ENCODE measurements around the gene FANCF. TPM values are rescaled to one million over a fixed set of nuclear protein-coding genes. Genes with fewer than 3 reads are reported as not detected.

Gene FANCF
- total and polyA plus RNA-seq, 2 donors (not counting 1 experiment from before 2014, with no cell fraction given): 4.3 to 26.6 TPM

GRCh38 chr11:22582151-22582410 lies 43.5 kb downstream of the FANCF start:
- ATAC-seq (ENCODE audit: low read depth): no peak
- H3K27me3 ChIP-seq (replicated peaks in 1 of 4; ENCODE audit: control extremely low read depth in 1 of 4, control insufficient read depth in 3 of 4, insufficient read depth in 4 of 4, low read length in 3 of 4): no peaks in the 10 kb centered on the region
- no peaks in the 10 kb centered on the region for H3K36me3 ChIP-seq (replicated peaks in 1 of 2; ENCODE audit: control extremely low read depth in 1 of 2, control insufficient read depth in 1 of 2, extremely low read depth in 1 of 2, insufficient read depth in 2 of 2, low read length in 1 of 2)
- no peak for DNase-seq
- no peaks in the 10 kb centered on the region for H4K20me1 ChIP-seq (ENCODE audit: control insufficient read depth, insufficient read depth, low read length, poor library complexity, severe bottlenecking)
- intact Hi-C loops (cut with micrococcal nuclease): no loop called here
- ChIA-PET CTCF (no interaction called here), POLR2A (no interaction called here)
- H3K9ac ChIP-seq (ENCODE audit: low read length): no peak overlapping the region
- H3K4me3 ChIP-seq (ENCODE audit: control extremely low read depth in 1 of 5, extremely low read depth in 1 of 5, insufficient read depth in 1 of 5, low read depth in 2 of 5, low read length in 4 of 5): no peak overlapping the region
- H3K27me3 Mint-ChIP-seq: peaks cover 4% of the 10 kb centered on the region
- H3K9me3 ChIP-seq (ENCODE audit: control extremely low read depth in 1 of 3, control insufficient read depth in 2 of 3, insufficient read depth in 1 of 3, low read length in 2 of 3): no peaks in the 10 kb centered on the region
- H3K4me2 ChIP-seq (replicated peaks; ENCODE audit: low read depth, low read length, poor library complexity, severe bottlenecking): no peak overlapping the region
- H3K27ac Mint-ChIP-seq: no peak overlapping the region
- H3K27ac ChIP-seq (ENCODE audit: low read length in 2 of 2): no peak overlapping the region
- no peak overlapping the region for H3K4me3 Mint-ChIP-seq
- no peak overlapping the region for H2AFZ ChIP-seq (ENCODE audit: insufficient read depth, low read depth, low read length, poor library complexity, severe bottlenecking)
- no peaks in the 10 kb centered on the region for H3K4me1 Mint-ChIP-seq
- no peaks in the 10 kb centered on the region for H3K79me2 ChIP-seq (ENCODE audit: control insufficient read depth, insufficient read depth, low read length)
- no peak for TF ChIP-seq EZH2 (IDR thresholded peaks at IDR 0.05; ENCODE audit: borderline replicate concordance, insufficient read depth, low read depth, low read length, poor library complexity, severe bottlenecking)
- no peak for TF ChIP-seq CTCF (IDR thresholded peaks at IDR 0.05)
- no peaks in the 10 kb centered on the region for H3K9me3 Mint-ChIP-seq (ENCODE audit: insufficient read depth)
- H3K4me1 ChIP-seq (ENCODE audit: control insufficient read depth in 2 of 2, insufficient read depth in 2 of 2, low read length in 2 of 2): no peaks in the 10 kb centered on the region

- Histone ChIP-seq H3K79me2 (ENCODE audit: control insufficient read depth, insufficient read depth, low read length) (no peaks in the 10 kb centered on the region), H3K36me3 (replicated peaks in 1 of 2; ENCODE audit: control extremely low read depth in 1 of 2, control insufficient read depth in 1 of 2, extremely low read depth in 1 of 2, insufficient read depth in 2 of 2, low read length in 1 of 2) (no peaks in the 10 kb centered on the region), H3K9ac (ENCODE audit: low read length) (no peak overlapping the region), H3K4me2 (replicated peaks; ENCODE audit: low read depth, low read length, poor library complexity, severe bottlenecking) (no peak overlapping the region), H3K27me3 (replicated peaks in 1 of 4; ENCODE audit: control extremely low read depth in 1 of 4, control insufficient read depth in 3 of 4, insufficient read depth in 4 of 4, low read length in 3 of 4) (no peaks in the 10 kb centered on the region), H3K4me1 (ENCODE audit: control insufficient read depth in 2 of 2, insufficient read depth in 2 of 2, low read length in 2 of 2) (no peaks in the 10 kb centered on the region), H4K20me1 (ENCODE audit: control insufficient read depth, insufficient read depth, low read length, poor library complexity, severe bottlenecking) (no peaks in the 10 kb centered on the region), H2AFZ (ENCODE audit: insufficient read depth, low read depth, low read length, poor library complexity, severe bottlenecking) (no peak overlapping the region), H3K27ac (ENCODE audit: low read length in 2 of 2) (no peak overlapping the region), H3K9me3 (ENCODE audit: control extremely low read depth in 1 of 3, control insufficient read depth in 2 of 3, insufficient read depth in 1 of 3, low read length in 2 of 3) (no peaks in the 10 kb centered on the region), H3K4me3 (ENCODE audit: control extremely low read depth in 1 of 5, extremely low read depth in 1 of 5, insufficient read depth in 1 of 5, low read depth in 2 of 5, low read length in 4 of 5) (no peak overlapping the region)
- Mint-ChIP-seq H3K4me3 (no peak overlapping the region), H3K27ac (no peak overlapping the region), H3K27me3 (peaks cover 4% of the 10 kb centered on the region), H3K9me3 (ENCODE audit: insufficient read depth) (no peaks in the 10 kb centered on the region), H3K4me1 (no peaks in the 10 kb centered on the region)
- ATAC-seq (ENCODE audit: low read depth) (no peak), DNase-seq (no peak)
- no CpG with 5 or more reads among the region's 3 CpGs for WGBS (ENCODE audit: insufficient coverage)
- ChIA-PET POLR2A (no interaction called here), CTCF (no interaction called here)
- intact Hi-C loops (cut with micrococcal nuclease): no loop called here
- TF ChIP-seq CTCF (IDR thresholded peaks at IDR 0.05) (no peak), EZH2 (IDR thresholded peaks at IDR 0.05; ENCODE audit: borderline replicate concordance, insufficient read depth, low read depth, low read length, poor library complexity, severe bottlenecking) (no peak)
Measured at GRCh38 chr11:22581354-22582150, 44.1 kb downstream of the FANCF start.

All from B cell (primary cell).